SK-N-MC (cell line): Measurements from ENCODE around the gene KCNS3.

Experiments used
- DNase-seq: peaks from one replicate; pipeline ENCODE4 v3.0.0-alpha.2; 2011; ENCODE audit warnings: low read depth, low spot score
- H3K27ac ChIP-seq: fragments of 200-600 bp; sonication (generic); 2 replicates; pipeline ENCODE4 v1.5.1; 2016; ENCODE audit warnings: mixed run types
- H3K36me3 ChIP-seq: fragments of 200-600 bp; sonication (generic); 2 replicates; pipeline ENCODE4 v1.6.1; 2017; ENCODE audit warnings: antibody characterized with exemption, low read length, mixed read lengths; ENCODE audit not compliant: insufficient read depth
- H3K4me3 ChIP-seq: fragments of 200-600 bp; sonication (generic); 2 replicates; pipeline ENCODE4 v1.5.1; 2016
- H3K9ac ChIP-seq: fragments of 200-600 bp; sonication (generic); 2 replicates; pipeline ENCODE4 v1.8.0; 2017; ENCODE audit warnings: mixed run types, mixed read lengths; ENCODE audit not compliant: insufficient read length
- H3K9me3 ChIP-seq: fragments of 200-600 bp; sonication (generic); 2 replicates; pipeline ENCODE4 v1.6.1; 2017; ENCODE audit warnings: low read depth, mild to moderate bottlenecking, antibody characterized with exemption, low read length, moderate library complexity, mixed read lengths
- EZH2 ChIP-seq: fragments of 200-600 bp; sonication (generic); IDR thresholded peaks from one replicate; pipeline ENCODE4 v1.6.1; 2017; ENCODE audit warnings: antibody characterized with exemption
- FOXP2 ChIP-seq: optimal IDR thresholded peaks from 2 replicates; pipeline ENCODE3; 2011; ENCODE audit warnings: mild to moderate bottlenecking, moderate library complexity; ENCODE audit not compliant: insufficient read depth; ENCODE audit errors: extremely low read length, control extremely low read depth
- POLR2AphosphoS5 ChIP-seq: IDR thresholded peaks from 2 replicates; pipeline ENCODE4 v1.6.1; 2012; ENCODE audit warnings: mild to moderate bottlenecking, low read depth, low read length, borderline replicate concordance

Gene KCNS3

DNA sequence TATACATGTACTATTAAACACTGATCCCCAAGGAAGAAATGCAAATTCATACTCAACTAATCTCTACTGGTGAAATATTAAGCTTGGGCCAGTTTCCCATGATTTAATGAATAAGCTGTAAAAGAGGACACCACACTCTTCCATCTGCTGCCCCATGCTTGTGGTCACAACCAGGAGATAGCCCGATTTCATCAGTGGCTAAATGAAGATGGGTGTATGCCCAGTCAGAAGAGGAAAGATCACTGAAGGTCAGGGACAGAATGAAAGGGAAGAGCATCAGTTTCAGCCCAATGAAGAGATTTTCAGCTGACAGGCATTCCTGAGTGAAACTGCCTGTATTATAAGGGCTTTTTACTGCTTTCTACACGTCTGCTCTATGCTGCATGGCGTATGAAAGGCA lies 103.5 kb downstream of the KCNS3 start:
- DNase-seq, result no peak
- no peak overlapping the region for H3K9ac ChIP-seq
- no peaks in the 10 kb centered on the region for H3K36me3 ChIP-seq
- TF ChIP-seq EZH2, result no peak
- no peak for TF ChIP-seq FOXP2
- TF ChIP-seq POLR2AphosphoS5, result no peak
- no peaks in the 10 kb centered on the region for H3K9me3 ChIP-seq
- no peak overlapping the region for H3K27ac ChIP-seq
- H3K4me3 ChIP-seq, result no peak overlapping the region
